NT2/D1 (cell line): ENCODE results near the gene CHCHD5.

ENCODE experiments used
- SUZ12 ChIP-seq: IDR thresholded peaks from 2 replicates; pipeline ENCODE4 v1.6.1; 2011; ENCODE audit not compliant: insufficient read length, insufficient read depth; ENCODE audit errors: extremely low read depth
- YY1 ChIP-seq: IDR thresholded peaks from 2 replicates; pipeline ENCODE4 v1.6.1; 2011; ENCODE audit not compliant: insufficient read length, insufficient read depth
- ZNF274 ChIP-seq: IDR thresholded peaks from 2 replicates; pipeline ENCODE4 v1.6.1; 2011; ENCODE audit warnings: mild to moderate bottlenecking, low read depth, low read length

DNA sequence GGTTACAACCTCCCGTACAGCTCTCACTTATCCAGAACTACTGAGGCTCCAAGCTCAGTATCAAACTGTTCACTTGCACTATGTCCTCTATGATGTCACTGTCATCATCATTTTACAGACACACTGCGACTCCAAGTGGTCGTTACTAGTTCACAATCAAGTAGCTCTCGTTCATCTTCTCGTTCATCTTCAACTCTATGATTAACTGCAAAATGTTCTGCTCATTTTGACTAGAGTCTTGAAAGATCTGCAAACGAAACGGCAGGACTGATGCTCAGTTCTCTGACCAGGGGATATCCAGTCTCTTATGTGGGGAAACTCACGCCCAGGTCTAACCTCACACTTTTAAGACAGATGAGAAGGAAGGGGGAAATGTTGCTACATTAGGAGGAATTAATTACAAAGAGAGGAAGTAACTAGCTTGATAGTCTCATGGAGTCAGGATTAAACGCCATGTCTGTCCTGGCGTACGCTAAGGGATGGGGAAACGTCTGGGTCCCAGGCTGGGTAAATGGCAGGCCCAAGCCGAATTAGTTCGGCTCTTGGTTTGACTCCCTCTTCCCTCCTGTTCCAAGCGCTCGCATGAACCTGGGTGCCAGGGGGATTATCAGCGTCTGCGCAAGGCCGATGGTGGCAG, 794 bp upstream of the CHCHD5 start:
- TF ChIP-seq YY1 (no peak), ZNF274 (no peak), SUZ12 (no peak)
